Esophagus muscularis mucosa (tissue), 4 donors: ENCODE results near the gene MYBPC1.

Source experiments
- CTCF ChIP-seq, 3 experiments: fragments of 200-600 bp in 2 of 3; fragments of 450-650 bp in 1 of 3; sonication (generic) in 2 of 3; IDR thresholded peaks; one replicate each; pipeline ENCODE4 v1.5.1; 2017 to 2019; ENCODE audit warnings: antibody characterized with exemption in 3 of 3, mild to moderate bottlenecking in 2 of 3, moderate library complexity in 1 of 3
- EP300 ChIP-seq: sonication (generic); formaldehyde crosslinking; IDR thresholded peaks from one replicate; pipeline ENCODE4 v1.6.1; 2017; ENCODE audit warnings: antibody characterized with exemption
- POLR2A ChIP-seq: fragments of 450-650 bp; IDR thresholded peaks from one replicate; pipeline ENCODE4 v1.6.1; 2017; ENCODE audit warnings: antibody characterized with exemption, moderate library complexity, mild to moderate bottlenecking, low read depth
- POLR2AphosphoS5 ChIP-seq, 2 donors: sonication (generic); formaldehyde crosslinking; IDR thresholded peaks; one replicate each; pipeline ENCODE4 v1.6.1; 2017; ENCODE audit warnings: antibody characterized with exemption in 2 of 2

- TF ChIP-seq CTCF (IDR thresholded peaks at IDR 0.05) (no peak), POLR2A (no peak), EP300 (no peak), POLR2AphosphoS5 (IDR thresholded peaks at IDR 0.05) (no peak)
Measured at GRCh38 chr12:101667591-101667990, 72.8 kb downstream of the MYBPC1 start.
